ENCODE results near the gene FXYD1.

FXYD1 gene

DNA sequence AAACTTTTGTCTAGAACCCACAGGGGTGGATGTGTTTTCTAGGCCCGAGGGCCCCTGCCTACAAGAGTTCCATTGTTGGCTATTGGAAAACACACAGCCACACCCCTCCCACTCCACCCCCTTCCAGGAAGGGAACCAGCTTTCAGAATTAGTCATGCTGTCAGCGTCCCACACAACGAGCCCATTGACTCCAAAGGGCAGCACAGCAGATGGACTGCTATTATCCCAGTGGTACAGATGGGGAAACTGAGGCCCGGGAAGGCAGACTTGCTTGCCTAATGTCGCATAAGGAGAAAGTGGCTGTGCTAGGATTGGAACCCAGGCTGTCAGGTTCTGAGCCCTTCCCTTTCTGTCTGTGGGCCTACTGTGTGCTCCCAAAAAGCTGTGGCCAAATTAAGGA, 31.1 kb upstream of the FXYD1 start:
- DNase-seq (ENCODE audit: low spot score) = no peak

DNA sequence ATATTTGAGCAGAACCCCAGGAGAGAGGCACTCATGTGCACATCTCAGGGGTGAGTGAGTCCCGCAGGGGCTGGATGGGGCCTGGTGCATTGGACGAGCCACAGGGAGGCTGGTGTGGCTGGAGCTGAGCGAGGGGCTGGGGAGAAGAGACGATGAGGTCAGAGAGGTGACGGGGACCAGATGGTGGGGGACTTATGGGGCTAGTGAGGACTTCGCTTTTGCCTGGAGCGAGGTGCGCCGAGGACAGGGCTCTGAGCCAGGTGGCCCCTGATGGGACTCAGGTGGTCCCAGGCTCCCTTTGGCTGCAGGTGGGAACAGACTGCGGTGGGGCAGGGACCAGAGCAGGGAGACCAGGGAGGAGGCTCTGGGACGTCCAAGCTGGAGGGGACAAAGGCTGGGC, 29.9 kb upstream of the FXYD1 start:
- no peak for DNase-seq (ENCODE audit: low spot score)

DNA sequence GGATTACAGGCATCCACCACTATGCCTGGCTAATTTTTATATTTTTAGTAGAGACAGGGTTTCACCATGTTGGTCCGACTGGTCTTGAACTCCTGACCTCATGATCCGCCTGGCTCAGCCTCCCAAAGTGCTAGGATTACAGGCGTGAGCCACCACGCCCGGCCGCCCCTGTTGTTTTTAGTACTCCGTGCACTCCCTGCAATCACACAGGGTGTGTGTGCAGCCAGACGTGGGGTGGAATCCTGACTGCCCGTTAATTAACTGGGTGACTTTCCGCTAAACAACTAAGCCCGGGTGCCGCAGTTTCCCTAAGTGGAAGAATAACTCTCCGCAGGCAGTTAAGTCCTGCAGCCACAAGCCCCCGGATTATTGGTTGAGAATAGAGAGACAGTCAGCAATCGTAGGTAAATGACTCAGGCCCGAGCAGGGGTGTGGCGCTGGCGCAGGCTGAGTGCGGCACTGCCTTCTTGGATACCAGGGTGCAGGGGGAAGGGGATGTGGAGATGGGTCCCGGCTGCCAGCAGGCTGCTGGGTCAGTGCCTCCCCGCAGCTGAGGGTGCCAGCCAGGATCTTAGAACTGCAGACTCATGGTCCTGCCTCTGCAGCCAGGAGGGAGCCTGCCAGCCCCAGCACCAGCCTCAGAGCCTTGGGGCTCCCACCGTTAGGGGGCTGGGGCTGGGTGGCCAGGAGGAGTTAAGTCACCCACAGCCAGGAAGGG, 29.1 kb upstream of the FXYD1 start:
- DNase-seq (ENCODE audit: low spot score) = no peak

- no peak for DNase-seq (ENCODE audit: low spot score)
Observed at GRCh38 chr19:35110974-35111373, 27.6 kb upstream of the FXYD1 start.

DNA sequence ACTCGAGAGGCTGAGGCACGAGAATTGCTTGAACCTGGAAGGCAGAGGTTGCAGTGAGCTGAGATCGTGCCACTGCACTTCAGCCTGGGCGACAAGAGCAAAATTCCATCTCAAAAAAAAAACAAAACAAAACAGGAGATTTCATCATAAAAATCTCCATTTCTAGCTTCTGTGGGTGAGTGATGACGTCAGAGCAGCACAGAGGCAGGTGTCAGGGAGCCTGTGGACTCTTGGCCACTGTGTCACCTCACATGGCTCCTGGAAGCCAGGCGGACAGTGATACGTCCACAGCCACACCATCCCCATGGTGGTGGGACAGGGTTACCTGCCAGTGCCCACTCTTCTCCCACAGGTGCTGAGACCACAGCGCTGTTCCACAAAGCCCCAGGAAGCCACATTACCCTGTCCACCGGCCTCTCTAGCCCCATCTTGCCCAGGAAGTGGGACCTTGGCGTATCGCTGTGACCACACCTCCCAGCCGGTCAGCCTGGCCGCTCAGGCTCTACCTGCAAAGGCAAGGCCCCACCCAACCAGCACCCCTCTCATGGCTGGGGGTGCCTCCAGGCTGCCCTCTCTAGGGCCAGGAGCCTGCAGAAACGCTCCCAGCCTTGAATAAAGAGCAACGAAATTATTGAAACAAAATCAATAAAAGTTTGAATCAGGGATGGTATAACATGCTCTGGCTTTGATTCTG, 25.5 kb upstream of the FXYD1 start:
- no peak for DNase-seq (ENCODE audit: low spot score)

- peak; percentile 80 for DNase-seq (ENCODE audit: low spot score)
Observed at GRCh38 chr19:35114353-35115176, 24.1 kb upstream of the FXYD1 start.

- DNase-seq (ENCODE audit: low spot score) = no peak
Observed at GRCh38 chr19:35115177-35115951, 23.3 kb upstream of the FXYD1 start, which contains the start of gene FXYD3. FXYD3 (plus strand) TSS chr19:35115823; CDS start chr19:35119377, 3,554 bp downstream.

DNA sequence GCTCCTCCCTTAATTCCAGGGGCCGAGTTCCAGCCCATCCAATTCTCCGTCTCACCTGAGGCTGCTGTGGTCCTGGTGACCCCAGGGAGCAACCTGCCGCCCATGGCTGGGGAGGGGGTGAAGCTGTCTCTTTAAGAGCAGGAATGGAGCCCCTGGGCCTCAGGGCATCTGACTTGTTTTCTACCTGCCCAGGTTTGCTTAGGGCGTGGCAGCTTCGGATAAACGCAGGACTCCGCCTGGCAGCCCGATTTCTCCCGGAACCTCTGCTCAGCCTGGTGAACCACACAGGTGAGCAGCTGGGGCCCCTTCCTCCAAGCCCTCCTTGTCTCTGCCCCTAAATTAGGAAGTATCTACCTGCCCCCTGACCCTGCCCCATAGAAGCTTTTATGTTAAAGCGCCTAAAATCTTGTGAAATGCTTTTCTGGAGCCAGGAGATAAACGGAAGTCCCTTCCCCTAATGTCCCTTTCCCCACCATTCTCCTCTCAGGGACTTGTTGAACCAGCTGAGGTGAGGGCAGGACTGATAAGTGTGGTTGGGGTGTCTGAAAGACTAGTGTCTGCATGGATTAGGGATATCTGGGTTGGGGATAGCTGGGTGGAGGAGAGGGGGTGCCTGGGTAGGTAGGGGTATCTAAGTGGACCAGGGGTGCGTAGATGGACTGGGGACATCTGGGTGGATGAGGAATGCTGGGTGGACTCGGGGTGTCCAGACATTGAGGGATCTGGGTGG, 22.4 kb upstream of the FXYD1 start:
- no peak for DNase-seq (ENCODE audit: low spot score)

DNA sequence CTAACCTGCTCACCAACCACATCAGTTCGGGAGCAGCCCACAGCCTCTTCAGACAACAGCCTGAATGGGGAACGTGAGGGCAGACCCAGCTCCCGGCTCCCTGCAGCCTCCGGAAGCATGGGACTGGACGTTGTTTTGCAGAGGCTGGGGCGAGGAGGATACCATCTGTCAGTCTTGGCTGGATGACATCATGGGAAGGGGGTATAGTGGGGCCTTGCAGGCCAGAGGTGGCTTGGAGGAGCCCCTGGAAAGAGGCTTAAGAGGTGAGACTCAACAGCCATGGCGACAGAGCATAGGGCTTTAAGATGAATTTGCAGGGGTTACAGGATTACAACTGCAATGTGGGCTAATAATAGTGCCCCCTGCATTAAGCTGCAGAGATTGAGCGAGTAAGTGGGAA, 21.5 kb upstream of the FXYD1 start:
- DNase-seq (ENCODE audit: low spot score) = no peak

- no peak for DNase-seq (ENCODE audit: low spot score)
Observed at GRCh38 chr19:35117799-35118198, 20.8 kb upstream of the FXYD1 start.

DNA sequence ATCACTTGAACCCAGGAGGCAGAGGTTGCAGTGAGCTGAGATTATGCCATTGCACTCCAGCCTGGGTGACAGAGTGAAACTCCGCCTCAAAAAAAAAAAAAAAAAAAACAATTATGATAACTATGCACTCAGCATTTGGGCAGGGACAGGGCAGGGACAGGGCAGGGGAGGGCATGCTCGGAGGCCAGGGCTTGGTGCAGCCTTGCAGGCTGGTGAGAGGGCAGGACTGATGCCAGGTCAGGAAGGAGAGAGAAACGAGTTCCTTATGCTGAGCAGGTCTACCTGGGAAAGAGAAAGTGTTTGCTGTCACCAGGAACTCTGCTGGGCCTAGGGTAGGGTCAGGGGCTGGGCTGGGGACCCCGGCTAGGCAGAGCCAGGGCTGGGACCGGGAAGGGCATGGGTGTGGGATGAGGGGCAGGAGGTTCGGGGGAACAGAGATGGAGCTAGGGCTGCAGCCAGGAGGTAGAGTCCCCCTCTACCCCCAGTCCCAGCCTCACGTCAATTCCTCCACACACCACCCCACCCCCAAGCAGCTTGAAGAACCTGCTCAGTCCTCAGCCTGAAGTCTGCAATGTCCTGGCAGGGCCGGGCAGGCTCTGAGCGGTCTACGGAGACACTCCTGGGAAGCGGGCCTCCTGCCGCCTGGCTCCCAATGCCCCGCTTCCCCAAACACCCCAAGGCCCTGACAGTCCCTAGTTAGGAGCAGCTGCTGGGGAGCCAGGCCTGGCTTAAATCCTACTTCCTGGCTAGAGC, 20.2 kb upstream of the FXYD1 start:
- no peak for DNase-seq (ENCODE audit: low spot score)

DNA sequence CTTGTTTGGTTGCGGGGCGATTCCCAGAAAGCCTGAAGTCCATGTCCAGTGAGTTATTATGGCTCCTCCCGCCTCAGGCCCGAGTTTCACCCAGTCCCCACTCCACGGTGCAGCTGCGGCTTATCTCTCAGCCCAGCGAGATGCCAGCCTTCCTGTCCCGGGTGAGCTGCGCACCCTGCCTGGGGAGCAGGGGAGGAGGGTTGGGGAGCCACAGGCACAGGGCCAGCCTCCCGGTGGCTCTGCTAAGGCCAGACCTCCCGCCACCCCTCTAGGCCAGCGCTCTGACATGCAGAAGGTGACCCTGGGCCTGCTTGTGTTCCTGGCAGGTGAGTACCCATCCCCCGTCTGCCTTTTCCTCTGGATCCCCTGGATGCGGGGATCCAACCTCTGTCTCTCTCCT, 19.5 kb upstream of the FXYD1 start:
- DNase-seq (ENCODE audit: low spot score) = no peak

GRCh38 chr19:35119578-35120155, 19.0 kb upstream of the FXYD1 start:
- DNase-seq (ENCODE audit: low spot score) = no peak

DNA sequence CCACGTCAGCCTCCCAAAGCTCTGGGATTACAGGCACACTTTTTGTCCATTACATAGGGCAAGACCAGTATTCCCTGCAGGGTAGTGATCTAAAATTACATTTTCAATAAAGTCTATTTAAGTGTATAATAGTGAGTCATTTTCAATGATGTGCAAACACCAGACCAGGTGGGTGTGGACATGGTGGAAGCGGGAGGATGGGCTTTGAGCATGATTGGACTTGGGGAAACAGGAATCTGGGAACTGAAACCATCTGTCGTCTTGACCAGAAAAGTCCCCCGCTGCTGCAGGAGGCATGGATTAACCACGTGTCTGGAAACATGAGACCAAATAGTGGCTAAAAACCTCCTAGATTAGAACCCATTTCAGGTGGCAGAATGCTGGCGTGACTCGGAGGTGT, 18.1 kb upstream of the FXYD1 start:
- DNase-seq (ENCODE audit: low spot score) = peak; percentile 61

- no peak for DNase-seq (ENCODE audit: low spot score)
Observed at GRCh38 chr19:35120898-35121297, 17.7 kb upstream of the FXYD1 start.

- no peak for DNase-seq (ENCODE audit: low spot score)
Observed at GRCh38 chr19:35122687-35123551, 15.7 kb upstream of the FXYD1 start.

DNA sequence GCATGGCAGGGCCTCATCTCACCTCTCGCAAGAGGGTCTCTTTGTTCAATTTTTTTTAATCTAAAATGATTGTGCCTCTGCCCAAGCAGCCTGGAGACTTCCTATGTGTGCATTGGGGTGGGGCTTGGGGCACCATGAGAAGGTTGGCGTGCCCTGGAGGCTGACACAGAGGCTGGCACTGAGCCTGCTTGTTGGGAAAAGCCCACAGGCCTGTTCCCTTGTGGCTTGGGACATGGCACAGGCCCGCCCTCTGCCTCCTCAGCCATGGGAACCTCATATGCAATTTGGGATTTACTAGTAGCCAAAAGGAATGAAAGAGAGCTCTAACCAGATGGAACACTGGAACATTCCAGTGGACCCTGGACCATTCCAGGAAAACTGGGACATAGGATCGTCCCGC, 15.1 kb upstream of the FXYD1 start:
- DNase-seq (ENCODE audit: low spot score) = peak; percentile 66

- peak; percentile 100 for DNase-seq (ENCODE audit: low spot score)
Observed at GRCh38 chr19:35124098-35125060, 14.2 kb upstream of the FXYD1 start.
